G401.6 (cell line): Measurements from ENCODE around the gene LRRC49.
"Not testable (repeated sequence)": the region's sequence is repeated elsewhere in the genome, so short reads cannot be mapped to it uniquely, and the experiment has no call there.

Experiments
- FAIRE-seq: peaks from 2 replicates; lab custom pipeline; 2012; peaks lifted over from hg19 to GRCh38; lab: Jason Lieb, UNC

LRRC49 gene

DNA sequence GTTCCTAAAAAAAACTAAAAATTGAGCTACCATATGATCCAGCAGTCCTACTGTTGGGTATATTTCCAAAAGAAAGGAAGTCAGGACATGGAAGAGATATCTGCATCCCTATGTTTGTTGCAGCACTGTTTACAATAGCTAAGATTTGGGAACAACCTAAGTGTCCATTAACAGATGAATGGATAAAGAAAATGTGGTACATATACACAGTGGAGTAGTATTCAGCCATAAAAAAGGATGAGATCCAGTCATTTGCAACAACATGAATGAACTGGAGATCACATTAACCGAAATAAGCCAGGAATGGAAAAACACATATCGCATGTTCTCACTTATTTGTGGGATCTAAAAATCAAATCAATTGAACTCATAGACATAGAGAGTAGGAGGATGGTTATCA, 29.5 kb downstream of the LRRC49 start:
- no peak for FAIRE-seq

DNA sequence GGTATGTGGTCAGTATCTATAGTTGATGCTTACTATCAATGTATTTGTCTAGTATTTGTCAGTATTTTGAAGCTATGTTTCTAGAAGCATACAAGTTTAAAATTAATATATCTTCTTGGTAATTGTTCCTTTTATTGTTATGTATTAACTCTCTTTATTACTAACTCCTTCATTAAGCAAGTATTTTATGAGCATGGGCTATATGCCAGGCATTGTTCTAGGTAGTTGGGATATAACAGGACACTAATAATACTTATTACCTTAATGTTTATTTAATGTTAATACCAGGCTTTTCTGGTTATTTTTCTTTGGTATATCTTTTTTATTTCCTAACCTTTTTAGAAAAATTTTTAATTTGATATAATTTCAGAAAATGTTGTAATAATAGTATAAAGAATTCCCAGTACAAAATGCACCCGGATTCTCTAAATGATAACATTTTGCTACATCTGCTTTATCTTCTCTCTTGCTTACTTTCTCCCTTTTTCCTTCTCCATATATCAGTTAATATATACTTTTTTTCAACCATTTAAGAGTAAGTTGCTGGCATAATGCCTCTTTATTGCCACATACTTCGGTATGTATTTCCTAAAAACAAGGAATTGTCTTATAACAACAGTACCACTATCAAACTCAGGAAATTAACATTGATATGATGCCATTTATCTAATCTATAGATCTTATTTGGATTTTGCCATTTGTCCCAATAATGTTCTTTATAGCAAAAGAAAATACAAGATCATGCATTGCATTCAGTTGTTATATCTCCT, 30.9 kb downstream of the LRRC49 start:
- peak; percentile 60 for FAIRE-seq

DNA sequence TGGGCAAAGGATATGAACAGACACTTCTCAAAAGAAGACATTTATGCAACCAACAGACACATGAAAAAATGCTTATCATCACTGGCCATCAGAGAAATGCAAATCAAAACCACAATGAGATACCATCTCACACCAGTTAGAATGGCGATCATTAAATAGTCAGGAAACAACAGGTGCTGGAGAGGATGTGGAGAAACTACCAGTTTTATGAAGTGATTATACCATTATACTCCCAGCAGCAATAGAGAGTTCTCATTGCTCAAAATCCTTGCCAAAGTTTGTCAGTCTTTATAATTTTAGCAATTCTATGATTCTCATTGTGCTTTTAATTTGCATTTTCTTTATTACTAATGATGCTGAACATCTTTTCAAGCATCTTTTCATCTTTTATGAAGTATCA, 34.3 kb downstream of the LRRC49 start:
- FAIRE-seq: not testable (repeated sequence)

DNA sequence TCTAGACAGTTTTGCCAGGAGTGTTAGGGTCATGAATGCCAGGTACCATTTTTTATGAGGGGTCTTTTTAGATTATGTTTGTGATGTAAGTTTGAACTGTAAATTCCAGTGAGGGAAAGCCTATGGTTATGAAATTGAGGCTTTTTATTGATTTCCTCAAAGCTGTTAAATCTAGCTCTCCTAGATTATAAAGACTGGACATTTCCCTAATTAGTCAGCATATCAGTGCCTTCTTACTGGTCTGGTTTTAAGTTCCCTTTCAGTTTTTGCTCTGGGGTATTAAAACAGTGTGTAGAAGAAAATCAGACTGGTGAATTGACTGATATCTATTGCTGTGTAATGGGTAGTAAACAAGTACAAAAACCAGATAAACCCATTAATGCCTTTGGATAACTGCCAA, 39.2 kb downstream of the LRRC49 start:
- no peak for FAIRE-seq

DNA sequence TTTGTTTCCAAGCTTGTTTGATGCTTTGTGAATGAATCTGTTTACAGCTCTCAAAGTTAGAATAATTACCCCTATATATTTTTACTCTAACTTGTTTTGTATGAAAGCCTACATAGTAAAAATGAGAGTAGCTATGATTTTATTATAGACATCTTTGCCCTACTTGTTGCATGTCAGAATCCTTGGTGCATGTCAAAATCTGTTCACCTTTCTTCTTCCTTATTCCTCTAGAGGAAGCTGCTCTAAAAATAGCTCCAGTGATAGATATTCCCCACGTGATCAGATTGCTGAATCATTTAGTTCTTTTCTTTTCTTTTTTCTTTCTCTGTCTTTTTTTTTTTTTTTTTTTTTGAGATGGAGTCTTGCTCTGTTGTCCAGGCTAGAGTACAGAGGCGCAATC, 39.8 kb downstream of the LRRC49 start:
- no peak for FAIRE-seq

DNA sequence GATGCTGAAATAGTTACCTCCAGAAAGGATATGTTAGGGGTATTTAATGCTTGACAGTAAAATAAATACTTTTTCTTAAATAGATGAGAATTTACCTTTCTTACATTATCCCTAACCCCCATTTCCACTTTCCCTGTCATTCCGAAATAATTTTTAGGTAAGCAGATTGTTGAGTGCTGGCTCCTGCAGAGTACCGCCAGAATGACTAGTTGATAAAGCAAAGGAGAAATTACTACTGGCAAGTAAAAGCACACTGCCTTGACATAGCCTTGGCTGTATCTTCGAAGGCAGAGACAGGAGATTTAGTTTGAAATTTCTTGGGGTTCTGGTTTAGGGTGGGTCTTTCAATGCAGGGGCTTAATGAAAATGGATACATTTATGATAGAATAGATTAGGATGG, 40.8 kb downstream of the LRRC49 start:
- FAIRE-seq: no peak

DNA sequence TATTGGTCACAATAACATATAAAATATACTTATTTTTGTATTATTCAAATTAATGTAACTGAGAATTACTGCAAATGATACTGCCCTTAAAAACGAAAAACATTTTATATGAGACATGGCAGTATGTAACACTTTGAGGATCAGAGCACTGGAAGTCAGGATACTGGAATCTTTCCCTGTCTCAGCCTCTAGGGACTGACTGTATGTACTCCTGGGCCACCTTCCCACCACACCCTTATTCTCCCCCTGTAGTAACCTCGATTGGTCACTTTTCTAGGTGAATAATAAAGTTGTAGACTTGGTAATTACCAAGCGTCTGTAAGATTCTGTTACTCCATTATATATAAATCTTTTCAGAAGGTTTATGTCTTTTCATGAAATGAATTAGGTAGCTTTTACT, 43.0 kb downstream of the LRRC49 start:
- no peak for FAIRE-seq

DNA sequence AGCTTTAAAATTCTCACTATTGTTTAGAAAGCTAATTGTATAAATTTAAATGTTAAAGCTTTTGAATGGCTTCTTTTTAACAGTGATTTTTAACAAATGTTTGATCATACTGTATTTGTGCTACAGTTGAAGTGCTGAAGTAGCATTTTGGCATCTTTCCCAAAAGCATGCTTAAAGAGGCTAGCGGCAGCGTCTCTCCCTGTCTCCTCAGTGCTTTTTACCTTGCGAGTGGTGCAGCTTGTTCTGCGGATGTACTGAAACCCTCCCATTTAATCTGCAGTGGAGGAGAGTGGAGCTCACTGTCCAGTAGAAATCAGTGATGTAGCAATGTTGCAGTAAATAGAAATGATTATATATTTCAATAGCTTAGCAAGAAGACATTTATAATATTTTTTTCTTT, 43.7 kb downstream of the LRRC49 start:
- FAIRE-seq: no peak

DNA sequence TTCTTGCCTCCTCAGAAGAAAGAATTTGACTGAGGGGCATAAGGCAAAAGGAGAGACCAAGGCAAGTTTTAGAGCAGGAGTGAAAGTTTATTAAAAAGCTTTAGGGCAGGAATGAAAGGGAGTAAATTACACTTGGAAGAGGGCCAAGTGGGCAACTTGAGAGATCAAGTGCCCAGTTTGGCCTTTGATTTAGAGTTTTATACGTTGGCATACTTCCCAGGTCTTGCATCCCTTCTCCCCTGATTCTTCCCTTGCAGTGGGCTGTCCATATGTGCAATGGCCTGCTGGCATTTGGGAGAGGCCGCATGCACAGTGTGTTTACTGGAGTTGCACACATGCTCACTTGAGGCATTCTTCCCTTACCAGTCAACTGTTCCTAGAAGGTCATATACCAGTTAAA, 50.7 kb downstream of the LRRC49 start:
- not testable (repeated sequence) for FAIRE-seq

DNA sequence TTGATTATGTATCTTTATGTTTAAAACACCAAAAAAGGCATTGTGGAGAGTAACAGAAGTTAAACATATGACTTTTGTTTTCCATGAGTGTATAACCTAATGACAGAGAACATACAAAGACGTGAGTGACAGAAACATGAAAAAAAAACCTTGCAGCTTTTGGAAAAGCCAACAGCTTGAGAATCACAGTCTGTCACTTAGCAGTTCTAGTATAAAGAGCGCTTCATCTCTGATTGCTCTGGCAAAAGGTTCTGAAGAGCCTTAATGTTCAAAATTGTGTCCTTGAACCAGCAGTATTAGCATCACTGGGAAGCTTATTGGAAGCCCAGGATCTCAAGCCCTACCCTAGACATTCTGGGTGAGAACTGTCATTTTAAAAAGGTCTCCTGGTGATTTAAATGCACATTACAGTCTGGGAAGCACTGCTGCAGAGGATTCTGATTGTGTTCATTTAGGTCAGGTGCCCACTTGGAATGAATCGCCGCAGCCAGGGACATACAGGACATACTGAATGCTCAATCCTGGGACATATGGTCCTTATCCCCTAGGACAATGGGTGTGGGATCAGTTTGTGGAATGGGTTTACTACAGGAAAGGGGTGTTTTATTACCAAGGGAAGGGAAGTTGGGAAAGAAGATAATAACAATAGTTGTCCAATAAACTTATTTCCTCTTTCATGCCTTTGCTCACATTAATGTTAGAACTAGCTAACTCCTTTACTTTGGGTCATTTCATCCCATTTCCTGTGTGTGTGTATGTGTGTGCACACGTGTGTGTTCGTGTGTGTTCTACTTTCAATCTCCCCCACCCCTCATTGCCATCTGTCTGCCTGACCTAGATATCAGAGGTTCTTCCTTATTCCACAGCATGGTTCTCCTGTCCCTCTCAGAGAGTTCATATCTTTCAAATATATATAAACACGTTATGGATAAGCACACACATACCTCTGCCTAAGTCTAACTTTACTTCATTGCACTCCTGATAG, 55.0 kb downstream of the LRRC49 start:
- FAIRE-seq: no peak

DNA sequence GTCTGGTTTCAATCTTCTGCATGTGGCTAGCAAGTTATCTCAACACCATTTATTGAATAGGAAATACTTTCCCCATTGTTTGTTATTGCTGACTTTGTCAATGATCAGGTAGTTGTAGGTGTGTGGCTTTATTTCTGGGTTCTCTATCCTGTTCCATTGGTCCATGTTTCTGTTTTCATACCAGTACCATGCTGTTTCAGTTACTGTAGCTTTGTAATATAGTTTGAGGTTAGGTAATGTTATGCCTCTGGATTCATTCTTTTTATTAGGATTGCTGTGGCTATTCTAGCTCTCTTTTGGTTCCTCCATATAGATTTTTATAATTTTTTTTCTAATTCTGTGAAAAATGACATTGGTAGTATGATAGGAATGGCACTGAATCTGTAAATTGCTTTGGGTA, 58.3 kb downstream of the LRRC49 start:
- no peak for FAIRE-seq

DNA sequence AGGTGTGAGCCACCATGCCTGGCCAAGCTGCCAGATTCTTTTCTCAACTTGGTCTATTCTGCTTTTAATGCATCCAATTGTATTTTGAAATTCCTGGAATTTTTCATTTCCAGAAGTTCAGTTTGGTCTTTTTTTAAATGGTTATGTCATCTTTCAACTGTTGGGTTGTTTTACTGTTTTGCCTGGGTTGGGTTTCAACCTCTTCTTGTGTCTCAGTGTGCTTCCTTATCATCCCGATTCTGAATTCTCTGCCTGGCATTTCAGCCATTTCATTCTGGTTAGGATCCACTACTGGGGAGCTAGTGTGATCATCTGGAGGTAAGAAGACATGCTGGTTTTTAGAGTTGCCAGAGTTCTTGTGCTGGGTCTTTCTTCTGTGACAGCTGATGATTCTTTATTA, 61.5 kb downstream of the LRRC49 start:
- FAIRE-seq: no peak

DNA sequence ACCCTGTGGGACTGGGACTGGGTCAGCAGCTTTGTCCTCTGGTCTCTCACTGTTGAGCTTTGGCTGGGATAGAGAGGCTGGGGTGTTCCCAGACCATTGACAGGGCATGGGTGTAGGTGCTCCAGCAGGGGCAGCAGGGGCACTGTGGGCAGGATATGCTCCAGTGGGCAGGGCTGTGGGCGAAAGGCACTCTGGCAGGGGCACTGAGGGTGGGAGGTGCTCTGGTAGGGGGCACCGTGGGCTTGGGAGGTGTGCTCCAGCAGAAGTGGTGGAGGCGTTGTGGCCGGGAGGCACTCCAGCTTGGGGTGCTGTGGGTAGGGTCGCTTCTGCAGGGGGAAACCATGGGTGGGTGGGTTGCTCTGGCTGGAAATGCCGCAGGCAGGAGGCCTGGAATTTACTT, 62.1 kb downstream of the LRRC49 start:
- no peak for FAIRE-seq

DNA sequence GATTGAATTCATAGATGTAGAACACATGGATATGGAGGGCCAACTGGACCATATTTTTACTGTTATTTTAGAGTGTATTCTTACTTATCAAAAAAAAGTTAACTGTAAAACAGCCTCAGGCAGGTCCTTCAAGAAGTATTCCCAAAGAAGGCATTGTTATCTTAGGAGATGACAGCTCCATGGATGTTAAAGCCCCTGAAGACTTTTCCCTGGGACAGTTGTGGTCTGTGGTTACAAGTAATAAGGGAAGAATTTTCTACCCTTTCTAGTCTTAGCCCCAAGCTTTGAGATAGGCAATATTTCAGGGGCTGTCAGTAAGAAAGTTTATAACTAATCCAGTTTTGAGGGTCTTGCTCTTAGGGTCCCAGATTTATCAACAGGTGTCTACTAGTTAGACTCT, 62.5 kb downstream of the LRRC49 start:
- FAIRE-seq: no peak

DNA sequence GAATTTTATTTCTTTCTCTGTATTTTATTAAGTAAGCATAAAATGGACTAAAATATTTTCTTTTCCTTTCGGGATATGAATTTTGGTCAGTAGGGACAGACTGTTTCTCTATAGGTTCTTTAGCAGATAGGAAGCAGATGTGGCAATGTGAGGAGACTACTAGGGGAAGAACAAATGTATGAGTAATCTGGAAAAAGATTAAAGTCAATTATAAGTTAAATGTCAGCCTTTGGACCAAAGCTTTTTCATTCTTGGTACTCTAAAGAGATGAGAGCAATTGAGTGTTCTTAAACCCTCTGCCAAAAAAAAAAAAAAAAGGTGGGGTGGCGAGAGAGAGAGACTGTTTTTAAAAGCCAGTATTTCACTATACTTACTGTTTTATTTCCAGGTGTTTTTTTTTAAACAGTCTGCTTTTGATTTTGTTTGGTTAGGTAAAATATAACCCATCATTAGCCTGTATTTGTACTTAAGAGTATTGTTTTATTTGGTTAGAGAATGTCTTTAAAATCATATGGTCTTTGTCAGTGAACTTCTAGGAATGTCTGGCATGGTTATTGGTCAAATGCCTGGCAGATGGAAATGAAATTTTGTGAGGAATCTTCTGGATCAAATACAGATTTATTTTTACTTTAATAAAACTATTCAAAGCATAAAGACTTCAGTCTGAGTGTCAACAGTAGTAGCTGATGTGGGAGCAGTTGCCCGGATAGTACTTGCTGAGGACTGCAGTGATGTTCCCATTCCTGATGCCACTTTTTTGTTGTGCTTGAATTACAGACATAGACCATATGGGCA, 63.8 kb downstream of the LRRC49 start:
- no peak for FAIRE-seq

DNA sequence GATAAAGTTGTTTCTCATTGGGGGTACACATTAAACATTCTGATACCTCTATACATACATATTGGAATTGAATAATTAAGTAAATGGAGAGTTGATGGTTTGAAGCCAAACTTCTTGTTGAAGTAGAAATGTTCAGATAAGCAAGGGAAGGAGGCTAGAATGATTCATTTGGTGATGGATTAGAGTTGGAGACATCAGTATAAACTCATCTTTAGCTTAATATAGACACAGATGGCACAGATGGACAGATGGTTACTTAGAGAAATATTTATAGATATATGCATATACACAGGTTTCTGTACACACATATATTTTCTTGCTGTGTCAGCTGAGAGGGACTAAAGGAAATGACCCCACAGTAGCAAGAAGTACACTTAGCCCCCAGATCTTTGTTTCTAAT, 69.5 kb downstream of the LRRC49 start:
- no peak for FAIRE-seq

DNA sequence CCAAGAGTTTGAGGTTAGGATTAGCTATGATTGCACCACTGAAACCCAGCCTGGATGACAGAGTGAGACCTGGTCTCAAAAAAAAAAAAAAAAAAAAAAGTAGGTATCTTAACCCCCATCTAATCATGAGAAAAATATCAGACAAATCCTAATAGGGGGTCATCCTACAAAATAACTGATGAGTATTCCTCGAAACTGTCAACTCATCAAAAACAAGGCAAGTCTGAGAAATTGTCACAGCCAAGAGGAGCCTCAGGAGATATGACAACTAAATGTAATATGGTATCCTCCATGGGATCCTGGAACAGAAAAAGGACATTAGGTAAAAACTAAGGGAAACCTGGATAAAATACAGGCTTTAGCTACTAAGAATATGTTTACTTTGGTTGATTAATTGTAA, 70.6 kb downstream of the LRRC49 start:
- no peak for FAIRE-seq

DNA sequence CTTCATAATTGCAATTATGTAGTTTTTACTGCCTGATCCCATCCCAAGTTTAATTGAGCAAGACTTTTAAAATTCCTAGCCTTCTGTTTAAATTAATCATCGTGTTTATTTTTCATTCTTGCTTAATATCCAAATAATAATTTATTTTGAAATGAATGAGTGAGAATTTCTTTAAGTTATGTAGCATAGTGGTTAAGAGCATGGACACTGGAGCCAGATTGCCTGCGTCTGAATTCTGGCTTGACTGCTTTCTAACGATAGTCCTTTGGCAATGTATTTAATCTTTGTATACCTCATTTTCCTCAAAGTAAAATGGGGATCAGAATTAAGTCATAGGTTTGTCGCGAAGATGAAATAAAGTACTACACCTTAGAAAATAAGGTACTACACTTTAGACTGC, 71.4 kb downstream of the LRRC49 start:
- no peak for FAIRE-seq

DNA sequence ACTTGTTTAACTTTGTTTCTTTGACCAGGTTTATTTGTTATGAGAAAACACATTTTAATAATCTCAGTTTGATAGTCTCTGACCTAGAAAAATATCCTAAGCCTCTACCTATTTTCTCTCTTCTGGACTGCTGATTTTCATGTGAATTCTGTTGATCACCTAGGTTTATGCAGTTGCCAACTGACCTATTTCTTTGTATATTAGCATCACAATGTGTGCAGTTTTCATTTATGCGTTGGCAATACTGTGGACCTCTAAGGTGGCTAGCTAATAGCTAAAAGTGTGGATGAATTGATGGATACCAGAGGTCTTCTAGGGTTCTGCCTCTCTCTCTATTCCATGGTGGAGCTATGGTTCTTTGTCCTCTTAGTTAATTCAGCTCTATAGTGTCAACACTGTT, 72.1 kb downstream of the LRRC49 start:
- FAIRE-seq: no peak

DNA sequence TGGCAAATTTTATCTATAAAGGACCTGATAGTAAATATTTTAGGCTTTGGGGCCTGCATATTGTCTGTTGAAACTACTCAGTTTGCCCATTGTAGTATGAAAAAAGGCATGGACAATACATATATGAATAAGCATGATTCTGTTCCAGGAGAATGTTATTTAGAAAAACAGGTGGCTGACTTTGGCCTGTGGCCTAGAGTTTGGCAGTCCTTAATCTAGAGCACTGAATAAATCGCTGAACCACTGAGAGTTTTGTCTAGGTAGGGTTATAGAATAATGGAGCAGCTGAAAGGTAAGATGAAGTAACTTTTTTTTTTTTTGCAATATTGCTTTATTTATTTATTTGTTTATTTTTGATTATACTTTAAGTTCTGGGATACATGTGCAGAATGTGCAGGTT, 75.0 kb downstream of the LRRC49 start:
- no peak for FAIRE-seq

DNA sequence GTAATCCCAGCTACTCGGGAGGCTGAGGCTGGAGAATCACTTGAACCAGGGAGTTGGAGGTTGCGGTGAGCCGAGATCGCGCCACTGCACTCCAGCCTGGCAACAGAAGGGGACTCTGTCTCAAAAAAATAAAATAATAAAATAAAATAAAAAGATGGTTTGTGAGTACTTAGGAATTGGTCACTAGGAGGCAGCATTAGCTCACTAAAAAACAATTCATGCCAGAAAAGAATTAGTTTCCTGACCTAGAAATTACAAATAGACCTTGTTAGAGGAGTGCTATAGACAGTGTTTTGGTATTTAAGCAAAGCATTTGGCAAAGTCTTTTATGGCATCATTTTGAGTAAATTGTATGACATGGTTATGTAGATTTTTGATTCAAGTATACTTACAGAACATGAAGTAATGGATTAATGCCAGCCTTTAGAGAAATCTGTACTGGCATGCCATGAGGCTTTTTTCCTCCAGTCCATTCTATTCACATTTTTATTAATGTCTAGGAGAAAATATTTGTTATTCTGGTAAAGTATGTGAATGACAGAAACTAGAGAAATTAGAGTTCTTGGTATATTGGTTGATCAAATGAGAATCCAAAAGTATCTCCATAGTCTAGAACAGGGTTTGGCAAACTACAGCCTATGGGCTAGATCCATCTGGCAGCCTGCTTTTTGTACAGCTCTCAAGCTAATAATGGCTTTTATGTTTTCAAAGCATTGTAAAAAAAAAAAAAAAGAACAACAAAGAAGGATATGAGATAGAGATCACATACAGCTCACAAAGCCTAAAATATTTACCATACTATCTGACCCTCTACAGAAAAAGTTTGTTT, 81.6 kb downstream of the LRRC49 start:
- peak; percentile 69 for FAIRE-seq

DNA sequence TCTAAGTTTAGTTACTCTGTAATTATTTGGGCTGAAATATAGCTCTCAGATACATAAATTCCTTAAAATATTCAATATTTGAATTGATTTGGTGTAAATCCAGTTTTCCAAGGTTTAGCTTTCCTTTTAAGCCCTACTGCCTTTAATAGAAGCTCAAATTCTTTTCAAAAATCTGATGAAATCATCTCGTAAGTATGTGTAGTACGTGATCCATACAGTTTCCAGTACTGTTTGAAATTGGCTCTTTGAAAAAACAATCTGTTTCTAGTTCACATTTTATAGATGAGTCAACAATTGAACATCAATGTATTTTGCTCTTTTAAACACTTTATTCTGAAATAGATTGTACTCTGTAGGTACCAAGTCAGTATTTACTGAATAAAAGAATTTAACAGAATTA, 84.2 kb downstream of the LRRC49 start:
- FAIRE-seq: peak; percentile 13
